GM19240 (cell line): ENCODE results near the gene CREG1.
"Not testable (repeated sequence)": the region's sequence is repeated elsewhere in the genome, so short reads cannot be mapped to it uniquely, and the experiment has no call there.

Experiments used
- DNase-seq: peaks from one replicate; pipeline ENCODE4 v3.0.0; 2011; ENCODE audit warnings: low spot score; ENCODE audit not compliant: insufficient read length

The CREG1 gene

GRCh38 chr1:167553136-167554027 lies at the start of gene CREG1:
Gene CREG1, minus strand, starts transcription at chr1:167553762.
- peak; percentile 83 for DNase-seq

- DNase-seq, result no peak
Observed at GRCh38 chr1:167602840-167603239, 49.3 kb upstream of the CREG1 start.

GRCh38 chr1:167601442-167602383 lies 48.2 kb upstream of the CREG1 start:
- DNase-seq, result no peak

- peak; percentile 33 for DNase-seq
Observed at GRCh38 chr1:167599957-167600581, 46.5 kb upstream of the CREG1 start.

- no peak for DNase-seq
Observed at GRCh38 chr1:167594822-167595221, 41.3 kb upstream of the CREG1 start.

GRCh38 chr1:167593860-167594259 lies 40.3 kb upstream of the CREG1 start:
- DNase-seq, result no peak

GRCh38 chr1:167592475-167592874 lies 38.9 kb upstream of the CREG1 start:
- no peak for DNase-seq

- no peak for DNase-seq
Observed at GRCh38 chr1:167588361-167588760, 34.8 kb upstream of the CREG1 start.

- DNase-seq, result no peak
Observed at GRCh38 chr1:167587872-167588271, 34.3 kb upstream of the CREG1 start.

GRCh38 chr1:167587342-167587741 lies 33.8 kb upstream of the CREG1 start:
- DNase-seq, result no peak

- DNase-seq, result no peak
Observed at GRCh38 chr1:167584581-167584980, 31.0 kb upstream of the CREG1 start.

- no peak for DNase-seq
Observed at GRCh38 chr1:167582722-167583121, 29.2 kb upstream of the CREG1 start.

- DNase-seq, result no peak
Observed at GRCh38 chr1:167582064-167582463, 28.5 kb upstream of the CREG1 start.

GRCh38 chr1:167579986-167580385 lies 26.4 kb upstream of the CREG1 start:
- DNase-seq, result no peak

GRCh38 chr1:167578939-167579521 lies 25.5 kb upstream of the CREG1 start:
- DNase-seq, result no peak

- no peak for DNase-seq
Observed at GRCh38 chr1:167575649-167576048, 22.1 kb upstream of the CREG1 start.

- DNase-seq, result no peak
Observed at GRCh38 chr1:167573035-167573434, 19.5 kb upstream of the CREG1 start.

GRCh38 chr1:167570712-167571111 lies 17.1 kb upstream of the CREG1 start:
- not testable (repeated sequence) for DNase-seq

GRCh38 chr1:167567663-167568062 lies 14.1 kb upstream of the CREG1 start:
- DNase-seq, result no peak

- no peak for DNase-seq
Observed at GRCh38 chr1:167566766-167567165, 13.2 kb upstream of the CREG1 start.

- no peak for DNase-seq
Observed at GRCh38 chr1:167565922-167566321, 12.4 kb upstream of the CREG1 start.
